NT2/D1 (cell line): ENCODE data around the gene SLC4A11.

Experiments
- SUZ12 ChIP-seq: IDR thresholded peaks from 2 replicates; pipeline ENCODE4 v1.6.1; 2011; ENCODE audit not compliant: insufficient read length, insufficient read depth; ENCODE audit errors: extremely low read depth
- ZNF274 ChIP-seq: IDR thresholded peaks from 2 replicates; pipeline ENCODE4 v1.6.1; 2011; ENCODE audit warnings: mild to moderate bottlenecking, low read depth, low read length

- no peak for TF ChIP-seq ZNF274
- no peak for TF ChIP-seq SUZ12
These were observed at the start of gene SLC4A11 for GRCh38 chr20:3239026-3239866.
